ENCODE data around the gene CPNE2. TPM values are rescaled to one million over a fixed set of nuclear protein-coding genes. Genes with fewer than 3 reads are reported as not detected.

CPNE2 gene
- total RNA-seq, 4 donors from 2014 or later, result 12.2 to 21.4 (median 17.8) TPM

GRCh38 chr16:57172721-57173290 lies 80.4 kb downstream of the CPNE2 start:
- WGBS, 2 donors, result 87 to 91% methylated on average over 5 of the region's 5 CpGs
- no peaks in the 10 kb centered on the region for H3K9me3 ChIP-seq
- H3K27me3 ChIP-seq, result no peaks in the 10 kb centered on the region
- H3K36me3 ChIP-seq, result peaks cover 0 to 62% (median 13%) of the 10 kb centered on the region in 3 donors
- TF ChIP-seq CTCF (IDR thresholded peaks at IDR 0.05), result no peak
- TF ChIP-seq POLR2A (IDR thresholded peaks at IDR 0.05), result no peak
- peaks cover 0 to 5% (median 2%) of the 10 kb centered on the region in 3 donors for H3K4me1 ChIP-seq
- H3K27ac ChIP-seq, result no peak overlapping the region
- intact Hi-C loops (cut with DNase I), result no loop called here
- no peak for DNase-seq
- no peak overlapping the region for H3K4me3 ChIP-seq

- intact Hi-C loops (cut with DNase I), result no loop called here
- Histone ChIP-seq H3K4me1 (no peaks in the 10 kb centered on the region), H3K4me3 (no peak overlapping the region), H3K27ac (no peak overlapping the region), H3K27me3 (no peaks in the 10 kb centered on the region), H3K9me3 (no peaks in the 10 kb centered on the region), H3K36me3 (peaks cover 0 to 48% (median 7%) of the 10 kb centered on the region in 3 donors)
- WGBS, 2 donors, result 90 to 91% methylated on average over 5 of the region's 5 CpGs
- DNase-seq, result no peak
- TF ChIP-seq CTCF (IDR thresholded peaks at IDR 0.05), result no peak
- no peak for TF ChIP-seq POLR2A (IDR thresholded peaks at IDR 0.05)
Observed at GRCh38 chr16:57175896-57176295, 83.5 kb downstream of the CPNE2 start.

GRCh38 chr16:57178196-57178595 lies 85.8 kb downstream of the CPNE2 start:
- Histone ChIP-seq H3K4me3 (no peak overlapping the region), H3K9me3 (no peaks in the 10 kb centered on the region), H3K36me3 (peaks cover 0 to 25% (median 0%) of the 10 kb centered on the region in 3 donors), H3K27me3 (no peaks in the 10 kb centered on the region), H3K4me1 (peaks cover 0 to under 1% (median 0%) of the 10 kb centered on the region in 3 donors), H3K27ac (no peak overlapping the region)
- TF ChIP-seq CTCF (IDR thresholded peaks at IDR 0.05), result no peak
- no peak for TF ChIP-seq POLR2A (IDR thresholded peaks at IDR 0.05)
- intact Hi-C loops (cut with DNase I), result no loop called here
- 59 to 62% methylated on average over 3 of the region's 3 CpGs for WGBS, 2 donors
- no peak for DNase-seq

GRCh38 chr16:57178793-57179212 lies 86.4 kb downstream of the CPNE2 start:
- H3K27ac ChIP-seq, result no peak overlapping the region
- H3K9me3 ChIP-seq, result no peaks in the 10 kb centered on the region
- peaks cover 0 to 6% (median 0%) of the 10 kb centered on the region in 3 donors for H3K4me1 ChIP-seq
- TF ChIP-seq CTCF (IDR thresholded peaks at IDR 0.05) (no peak), POLR2A (IDR thresholded peaks at IDR 0.05) (no peak)
- intact Hi-C loops (cut with DNase I), result no loop called here
- no peak overlapping the region for H3K4me3 ChIP-seq
- no peak for DNase-seq
- H3K36me3 ChIP-seq, result peaks cover 0 to 19% (median 0%) of the 10 kb centered on the region in 3 donors
- H3K27me3 ChIP-seq, result no peaks in the 10 kb centered on the region
- WGBS, 2 donors, result 62 to 67% methylated on average over 4 of the region's 4 CpGs

- no peak for TF ChIP-seq POLR2A (IDR thresholded peaks at IDR 0.05)
- no peak for TF ChIP-seq CTCF (IDR thresholded peaks at IDR 0.05)
- intact Hi-C loops (cut with DNase I), result no loop called here
- H3K9me3 ChIP-seq, result no peaks in the 10 kb centered on the region
- no peak overlapping the region for H3K27ac ChIP-seq
- DNase-seq, result no peak
- H3K27me3 ChIP-seq, result no peaks in the 10 kb centered on the region
- WGBS, 2 donors, result 83 to 85% methylated on average over 3 of the region's 3 CpGs
- H3K4me1 ChIP-seq, result peaks cover 0 to 12% (median 0%) of the 10 kb centered on the region in 3 donors
- peaks cover 0 to 17% (median 0%) of the 10 kb centered on the region in 3 donors for H3K36me3 ChIP-seq
- H3K4me3 ChIP-seq, result no peak overlapping the region
Observed at GRCh38 chr16:57179215-57179828, 86.9 kb downstream of the CPNE2 start.
